ENCODE measurements around the gene SHTN1.

SHTN1 gene

DNA sequence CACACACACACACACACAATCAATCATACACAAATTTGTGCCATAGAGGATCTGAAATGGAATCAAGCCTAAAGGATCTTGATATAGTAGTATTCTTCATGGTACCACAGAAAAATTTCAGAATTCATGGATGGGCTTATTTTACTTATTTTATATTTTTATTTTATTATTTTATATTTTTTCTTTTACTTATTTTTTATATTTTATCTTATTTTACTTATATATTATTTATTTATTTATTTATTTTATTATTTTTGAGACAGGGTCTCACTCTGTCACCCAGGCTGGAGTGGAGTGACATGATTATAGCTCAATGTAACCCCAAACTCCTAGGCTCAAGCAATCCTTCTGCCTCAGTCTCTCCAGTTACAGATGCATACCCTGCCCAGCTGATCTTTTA lies 16.7 kb downstream of the SHTN1 start:
- TF ChIP-seq, protein P1, sequence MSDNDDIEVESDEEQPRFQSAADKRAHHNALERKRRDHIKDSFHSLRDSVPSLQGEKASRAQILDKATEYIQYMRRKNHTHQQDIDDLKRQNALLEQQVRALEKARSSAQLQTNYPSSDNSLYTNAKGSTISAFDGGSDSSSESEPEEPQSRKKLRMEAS (IDR thresholded peaks at IDR 0.05), result no peak
- TF ChIP-seq ZBTB7A (IDR thresholded peaks at IDR 0.05; ENCODE audit: low read depth) (no peak), EGR1 (IDR thresholded peaks at IDR 0.05) (no peak), TCF12 (IDR thresholded peaks at IDR 0.05; ENCODE audit: low read depth) (no peak), CEBPB (IDR thresholded peaks at IDR 0.05) (no peak), TEAD4 (IDR thresholded peaks at IDR 0.05) (no peak), CREB1 (IDR thresholded peaks at IDR 0.05; ENCODE audit: low read depth) (no peak), EP300 (IDR thresholded peaks at IDR 0.05; ENCODE audit: borderline replicate concordance) (no peak), FOXM1 (IDR thresholded peaks at IDR 0.05; ENCODE audit: borderline replicate concordance, low read depth) (no peak), NFIC (IDR thresholded peaks at IDR 0.05) (no peak), RAD21 (IDR thresholded peaks at IDR 0.05; ENCODE audit: low read depth) (no peak), YY1 (IDR thresholded peaks at IDR 0.05; ENCODE audit: low read depth) (no peak), TAF1 (IDR thresholded peaks at IDR 0.05; ENCODE audit: low read depth) (no peak)
- TF ChIP-seq, protein P2, sequence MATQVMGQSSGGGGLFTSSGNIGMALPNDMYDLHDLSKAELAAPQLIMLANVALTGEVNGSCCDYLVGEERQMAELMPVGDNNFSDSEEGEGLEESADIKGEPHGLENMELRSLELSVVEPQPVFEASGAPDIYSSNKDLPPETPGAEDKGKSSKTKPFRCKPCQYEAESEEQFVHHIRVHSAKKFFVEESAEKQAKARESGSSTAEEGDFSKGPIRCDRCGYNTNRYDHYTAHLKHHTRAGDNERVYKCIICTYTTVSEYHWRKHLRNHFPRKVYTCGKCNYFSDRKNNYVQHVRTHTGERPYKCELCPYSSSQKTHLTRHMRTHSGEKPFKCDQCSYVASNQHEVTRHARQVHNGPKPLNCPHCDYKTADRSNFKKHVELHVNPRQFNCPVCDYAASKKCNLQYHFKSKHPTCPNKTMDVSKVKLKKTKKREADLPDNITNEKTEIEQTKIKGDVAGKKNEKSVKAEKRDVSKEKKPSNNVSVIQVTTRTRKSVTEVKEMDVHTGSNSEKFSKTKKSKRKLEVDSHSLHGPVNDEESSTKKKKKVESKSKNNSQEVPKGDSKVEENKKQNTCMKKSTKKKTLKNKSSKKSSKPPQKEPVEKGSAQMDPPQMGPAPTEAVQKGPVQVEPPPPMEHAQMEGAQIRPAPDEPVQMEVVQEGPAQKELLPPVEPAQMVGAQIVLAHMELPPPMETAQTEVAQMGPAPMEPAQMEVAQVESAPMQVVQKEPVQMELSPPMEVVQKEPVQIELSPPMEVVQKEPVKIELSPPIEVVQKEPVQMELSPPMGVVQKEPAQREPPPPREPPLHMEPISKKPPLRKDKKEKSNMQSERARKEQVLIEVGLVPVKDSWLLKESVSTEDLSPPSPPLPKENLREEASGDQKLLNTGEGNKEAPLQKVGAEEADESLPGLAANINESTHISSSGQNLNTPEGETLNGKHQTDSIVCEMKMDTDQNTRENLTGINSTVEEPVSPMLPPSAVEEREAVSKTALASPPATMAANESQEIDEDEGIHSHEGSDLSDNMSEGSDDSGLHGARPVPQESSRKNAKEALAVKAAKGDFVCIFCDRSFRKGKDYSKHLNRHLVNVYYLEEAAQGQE (IDR thresholded peaks at IDR 0.05; ENCODE audit: low read depth), result no peak
- TF ChIP-seq, protein P3, sequence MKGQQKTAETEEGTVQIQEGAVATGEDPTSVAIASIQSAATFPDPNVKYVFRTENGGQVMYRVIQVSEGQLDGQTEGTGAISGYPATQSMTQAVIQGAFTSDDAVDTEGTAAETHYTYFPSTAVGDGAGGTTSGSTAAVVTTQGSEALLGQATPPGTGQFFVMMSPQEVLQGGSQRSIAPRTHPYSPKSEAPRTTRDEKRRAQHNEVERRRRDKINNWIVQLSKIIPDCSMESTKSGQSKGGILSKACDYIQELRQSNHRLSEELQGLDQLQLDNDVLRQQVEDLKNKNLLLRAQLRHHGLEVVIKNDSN (IDR thresholded peaks at IDR 0.05), result no peak

DNA sequence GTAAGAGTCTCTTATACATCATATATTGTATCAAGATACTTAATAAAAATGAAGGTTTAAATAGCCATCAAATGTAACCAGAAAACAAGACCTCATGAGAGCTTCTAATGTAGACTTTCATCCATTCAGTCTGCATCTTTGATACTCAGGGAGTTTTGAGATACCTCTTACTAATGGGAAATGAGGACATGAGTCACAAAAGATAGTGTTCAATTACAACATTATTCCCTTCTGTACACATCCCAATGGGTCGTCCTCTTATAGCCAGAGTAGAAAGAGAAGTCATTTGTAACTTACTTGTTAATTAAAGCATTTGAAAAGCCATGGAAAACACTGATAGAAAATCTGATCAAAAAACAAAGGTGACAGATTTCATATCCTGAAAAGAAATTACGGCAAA lies 19.4 kb downstream of the SHTN1 start:
- TF ChIP-seq ZBTB7A (IDR thresholded peaks at IDR 0.05; ENCODE audit: low read depth) (no peak), NFIC (IDR thresholded peaks at IDR 0.05) (no peak), EGR1 (IDR thresholded peaks at IDR 0.05) (no peak), CEBPB (IDR thresholded peaks at IDR 0.05) (no peak), CREB1 (IDR thresholded peaks at IDR 0.05; ENCODE audit: low read depth) (no peak), TAF1 (IDR thresholded peaks at IDR 0.05; ENCODE audit: low read depth) (no peak), TEAD4 (IDR thresholded peaks at IDR 0.05) (no peak), FOXM1 (IDR thresholded peaks at IDR 0.05; ENCODE audit: borderline replicate concordance, low read depth) (no peak), YY1 (IDR thresholded peaks at IDR 0.05; ENCODE audit: low read depth) (no peak), RAD21 (IDR thresholded peaks at IDR 0.05; ENCODE audit: low read depth) (no peak), TCF12 (IDR thresholded peaks at IDR 0.05; ENCODE audit: low read depth) (no peak), EP300 (IDR thresholded peaks at IDR 0.05; ENCODE audit: borderline replicate concordance) (no peak)
- TF ChIP-seq, protein P1 (IDR thresholded peaks at IDR 0.05), result no peak
- TF ChIP-seq, protein P2 (IDR thresholded peaks at IDR 0.05; ENCODE audit: low read depth), result no peak
- TF ChIP-seq, protein P3 (IDR thresholded peaks at IDR 0.05), result no peak

DNA sequence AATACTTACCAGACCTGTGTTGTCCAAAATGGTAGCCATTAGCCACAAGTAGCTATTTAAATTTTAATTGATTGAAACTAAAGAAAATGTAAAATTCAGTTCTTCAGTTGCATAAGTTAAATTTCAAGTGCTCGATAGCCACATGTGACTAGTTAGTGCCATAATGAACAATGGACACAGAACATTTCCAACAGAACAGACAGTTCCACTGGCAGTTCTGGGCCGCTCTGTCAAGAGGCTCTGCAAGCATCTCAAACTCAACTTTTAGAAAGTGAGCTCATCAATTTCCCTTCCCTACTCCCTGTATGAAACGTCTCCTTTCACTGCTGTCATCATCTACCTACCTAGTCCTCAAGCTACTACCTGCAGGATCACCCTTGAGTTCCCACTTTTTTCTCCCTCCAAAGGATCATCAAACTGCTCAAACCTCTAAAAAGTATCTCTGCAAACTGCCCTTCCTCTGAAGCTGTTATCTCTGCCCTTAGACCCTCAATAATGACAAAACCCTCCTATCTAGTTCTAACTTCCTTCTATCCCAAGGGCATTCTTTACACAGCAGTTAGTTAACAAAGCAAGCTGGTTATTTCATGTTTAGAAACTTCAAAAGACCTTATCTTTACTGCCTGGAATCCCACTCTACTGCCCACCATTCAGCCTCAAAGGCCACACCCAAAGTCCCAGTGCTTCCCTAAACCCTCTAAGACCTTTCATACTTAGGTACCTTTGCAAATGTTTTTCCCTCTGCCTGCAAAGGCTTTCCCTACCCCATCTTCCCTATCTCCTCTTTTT lies 20.6 kb downstream of the SHTN1 start:
- TF ChIP-seq FOXM1 (IDR thresholded peaks at IDR 0.05; ENCODE audit: borderline replicate concordance, low read depth) (no peak), ZBTB7A (IDR thresholded peaks at IDR 0.05; ENCODE audit: low read depth) (no peak)

DNA sequence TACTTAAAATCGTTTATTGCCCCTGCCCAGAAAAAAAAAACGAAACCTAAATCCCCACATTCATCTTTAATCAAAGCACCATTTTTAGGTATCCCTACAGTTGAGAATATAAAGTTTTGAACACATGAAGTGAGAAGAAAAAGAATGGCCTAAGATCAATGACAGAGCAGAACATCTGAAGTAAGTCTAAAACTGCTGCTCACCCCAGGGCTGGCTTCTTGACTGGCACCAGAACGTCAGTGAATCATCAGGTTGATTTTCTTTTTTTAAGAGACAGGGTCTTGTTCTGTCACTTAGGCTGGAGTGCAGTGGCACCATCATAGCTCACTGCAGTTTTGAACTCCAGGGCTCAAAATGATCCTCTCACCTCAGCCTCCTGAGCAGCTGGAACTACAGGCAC lies 24.9 kb downstream of the SHTN1 start:
- TF ChIP-seq CREB1 (IDR thresholded peaks at IDR 0.05; ENCODE audit: low read depth), result no peak
- TF ChIP-seq FOXM1 (IDR thresholded peaks at IDR 0.05; ENCODE audit: borderline replicate concordance, low read depth), result no peak
- no peak for TF ChIP-seq NFIC (IDR thresholded peaks at IDR 0.05)
- no peak for TF ChIP-seq YY1 (IDR thresholded peaks at IDR 0.05; ENCODE audit: low read depth)
- TF ChIP-seq TAF1 (IDR thresholded peaks at IDR 0.05; ENCODE audit: low read depth), result no peak
- TF ChIP-seq ZBTB7A (IDR thresholded peaks at IDR 0.05; ENCODE audit: low read depth), result no peak
- TF ChIP-seq, protein P3 (IDR thresholded peaks at IDR 0.05), result no peak

DNA sequence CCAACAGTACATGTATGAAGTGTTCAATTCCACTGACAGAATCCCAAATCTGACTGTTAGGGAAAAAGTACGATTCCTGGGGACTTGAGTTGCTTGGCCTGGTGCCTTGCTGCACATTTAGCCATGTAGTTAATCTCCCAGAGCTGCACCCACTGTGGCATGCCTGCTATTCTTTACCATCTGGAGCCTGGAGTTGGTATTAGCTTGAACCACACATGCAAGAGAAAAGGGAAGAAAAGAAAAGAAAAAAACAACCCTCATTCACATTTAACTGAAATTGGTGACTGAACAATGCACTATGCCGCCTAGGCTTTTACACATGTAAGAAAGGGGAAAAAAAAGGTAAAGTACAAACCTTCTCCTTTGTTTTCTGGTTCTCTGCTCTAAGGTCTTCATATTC lies 26.1 kb downstream of the SHTN1 start:
- TF ChIP-seq ZBTB7A (IDR thresholded peaks at IDR 0.05; ENCODE audit: low read depth) (no peak), CEBPB (IDR thresholded peaks at IDR 0.05) (no peak), TEAD4 (IDR thresholded peaks at IDR 0.05) (no peak), NFIC (IDR thresholded peaks at IDR 0.05) (no peak), RAD21 (IDR thresholded peaks at IDR 0.05; ENCODE audit: low read depth) (no peak), EGR1 (IDR thresholded peaks at IDR 0.05) (no peak)
- TF ChIP-seq, protein P1 (IDR thresholded peaks at IDR 0.05), result no peak
